MM.1S (cell line): ENCODE data around the gene KRT13.

Experiments
- DNase-seq: peaks from one replicate; pipeline ENCODE4 v3.0.0-alpha.2; 2015
- H2AFZ ChIP-seq: fragments of 300-600 bp; sonication (generic); 2 replicates; pipeline ENCODE4 v1.6.0; 2016; ENCODE audit warnings: antibody characterized with exemption, low read length
- H3F3A ChIP-seq: fragments of 300-600 bp; sonication (generic); 2 replicates; pipeline ENCODE4 v1.6.1; 2016; ENCODE audit warnings: mild to moderate bottlenecking, antibody characterized with exemption, low read length, moderate library complexity, mixed read lengths; ENCODE audit not compliant: insufficient read depth
- H3K27ac ChIP-seq: fragments of 300-600 bp; sonication (generic); 2 replicates; pipeline ENCODE4 v1.5.1; 2016; ENCODE audit warnings: mild to moderate bottlenecking, low read length
- H3K27me3 ChIP-seq: fragments of 300-600 bp; sonication (generic); replicated peaks from 2 replicates; pipeline ENCODE4 v1.6.0; 2016; ENCODE audit warnings: low read length; ENCODE audit not compliant: insufficient read depth
- H3K36me3 ChIP-seq: fragments of 300-600 bp; sonication (generic); replicated peaks from 2 replicates; pipeline ENCODE4 v1.6.1; 2016; ENCODE audit warnings: mild to moderate bottlenecking, low read length, mixed read lengths; ENCODE audit not compliant: insufficient read depth
- H3K4me1 ChIP-seq: fragments of 300-600 bp; sonication (generic); 2 replicates; pipeline ENCODE4 v1.6.1; 2016; ENCODE audit warnings: low read length, mixed read lengths
- H3K4me2 ChIP-seq: fragments of 300-600 bp; sonication (generic); 2 replicates; pipeline ENCODE4 v1.6.0; 2016; ENCODE audit warnings: low read depth, low read length
- H3K4me3 ChIP-seq: fragments of 300-600 bp; sonication (generic); 2 replicates; pipeline ENCODE4 v1.5.1; 2016; ENCODE audit warnings: low read length, mixed read lengths
- H3K79me2 ChIP-seq: fragments of 300-600 bp; sonication (generic); 2 replicates; pipeline ENCODE4 v1.6.1; 2016; ENCODE audit warnings: mixed run types, low read length, mixed read lengths
- H3K9ac ChIP-seq: fragments of 300-600 bp; sonication (generic); 2 replicates; pipeline ENCODE4 v1.6.1; 2016; ENCODE audit warnings: low read length, mixed read lengths
- H3K9me2 ChIP-seq: fragments of 300-600 bp; sonication (generic); replicated peaks from 2 replicates; pipeline ENCODE4 v1.6.1; 2016; ENCODE audit warnings: mild to moderate bottlenecking, low read length, mixed read lengths; ENCODE audit not compliant: insufficient read depth
- H3K9me3 ChIP-seq: fragments of 300-600 bp; sonication (generic); replicated peaks from 2 replicates; pipeline ENCODE4 v1.6.1; 2016; ENCODE audit warnings: mild to moderate bottlenecking, low read length, mixed read lengths; ENCODE audit not compliant: insufficient read depth
- H4K20me1 ChIP-seq: fragments of 300-600 bp; sonication (generic); 2 replicates; pipeline ENCODE4 v1.6.1; 2016; ENCODE audit warnings: mild to moderate bottlenecking, low read length, moderate library complexity, mixed read lengths; ENCODE audit not compliant: insufficient read depth
- CTCF ChIP-seq: fragments of 300-600 bp; sonication (generic); IDR thresholded peaks from 2 replicates; pipeline ENCODE4 v1.5.1; 2016; ENCODE audit warnings: antibody characterized with exemption, low read length, mixed read lengths
- EZH2 ChIP-seq: fragments of 300-600 bp; sonication (generic); optimal IDR thresholded peaks from 2 replicates; pipeline ENCODE3; 2017; ENCODE audit warnings: low read depth, mild to moderate bottlenecking, antibody characterized with exemption, low read length, mixed read lengths
- EZH2phosphoT487 ChIP-seq: fragments of 300-600 bp; sonication (generic); IDR thresholded peaks from 2 replicates; pipeline ENCODE4 v1.6.1; 2018; ENCODE audit warnings: antibody characterized with exemption, low read length

The KRT13 gene

GRCh38 chr17:41532947-41533570 is 27.6 kb upstream of the KRT13 start:
- Histone ChIP-seq H3K9me3 (no peaks in the 10 kb centered on the region), H3K9me2 (no peaks in the 10 kb centered on the region), H3K79me2 (no peaks in the 10 kb centered on the region), H4K20me1 (no peaks in the 10 kb centered on the region), H3K9ac (no peak overlapping the region), H3K4me2 (no peak overlapping the region), H3K36me3 (no peaks in the 10 kb centered on the region), H3K4me1 (no peaks in the 10 kb centered on the region), H2AFZ (no peak overlapping the region), H3K27me3 (peaks cover 15% of the 10 kb centered on the region), H3F3A (no peaks in the 10 kb centered on the region), H3K4me3 (no peak overlapping the region), H3K27ac (no peak overlapping the region)
- DNase-seq: no peak
- TF ChIP-seq EZH2phosphoT487 (no peak), EZH2 (no peak), CTCF (no peak)

GRCh38 chr17:41531993-41532392 is 26.6 kb upstream of the KRT13 start:
- H3K4me3 ChIP-seq: no peak overlapping the region
- H2AFZ ChIP-seq: no peak overlapping the region
- H3K27ac ChIP-seq: no peak overlapping the region
- no peak for DNase-seq
- H4K20me1 ChIP-seq: no peaks in the 10 kb centered on the region
- H3K79me2 ChIP-seq: no peaks in the 10 kb centered on the region
- H3K27me3 ChIP-seq: peaks cover 25% of the 10 kb centered on the region
- no peaks in the 10 kb centered on the region for H3K9me2 ChIP-seq
- no peak overlapping the region for H3K4me2 ChIP-seq
- H3F3A ChIP-seq: no peaks in the 10 kb centered on the region
- H3K9me3 ChIP-seq: no peaks in the 10 kb centered on the region
- H3K9ac ChIP-seq: no peak overlapping the region
- no peaks in the 10 kb centered on the region for H3K36me3 ChIP-seq
- TF ChIP-seq CTCF: no peak
- TF ChIP-seq EZH2phosphoT487: no peak
- no peak for TF ChIP-seq EZH2
- no peaks in the 10 kb centered on the region for H3K4me1 ChIP-seq

- no peaks in the 10 kb centered on the region for H3K9me3 ChIP-seq
- no peaks in the 10 kb centered on the region for H3F3A ChIP-seq
- DNase-seq: no peak
- TF ChIP-seq CTCF (no peak), EZH2 (no peak), EZH2phosphoT487 (no peak)
- H3K27ac ChIP-seq: no peak overlapping the region
- no peak overlapping the region for H3K9ac ChIP-seq
- no peaks in the 10 kb centered on the region for H3K36me3 ChIP-seq
- no peaks in the 10 kb centered on the region for H3K79me2 ChIP-seq
- H3K4me1 ChIP-seq: no peaks in the 10 kb centered on the region
- no peaks in the 10 kb centered on the region for H4K20me1 ChIP-seq
- no peak overlapping the region for H3K4me2 ChIP-seq
- no peak overlapping the region for H3K4me3 ChIP-seq
- no peak overlapping the region for H2AFZ ChIP-seq
- no peaks in the 10 kb centered on the region for H3K9me2 ChIP-seq
- peaks cover 30% of the 10 kb centered on the region for H3K27me3 ChIP-seq
Measured at GRCh38 chr17:41530062-41531048, 24.9 kb upstream of the KRT13 start.
